ENCODE measurements around the gene RYR1.

- no peak for TF ChIP-seq CTCF (IDR thresholded peaks at IDR 0.05)
- no peak for TF ChIP-seq POLR2A (IDR thresholded peaks at IDR 0.05)
Observed at GRCh38 chr19:38422438-38422837, 11.1 kb upstream of the RYR1 start.
